Neural cell (in vitro differentiated cells): ENCODE measurements around the gene GLB1L. TPM values are rescaled to one million over a fixed set of nuclear protein-coding genes. Genes with fewer than 3 reads are reported as not detected.
"Not testable (repeated sequence)": the region's sequence is repeated elsewhere in the genome, so short reads cannot be mapped to it uniquely, and the experiment has no call there.

Source experiments
- H2AFZ ChIP-seq: fragments of 200-600, 300-800 bp; sonication (generic), shearing (Covaris generic); 2 replicates; pipeline ENCODE4 v1.6.0; 2014; ENCODE audit warnings: low read depth, mild to moderate bottlenecking, antibody characterized with exemption, low read length, moderate library complexity
- H3F3A ChIP-seq: fragments of 200-600 bp; shearing (Covaris generic); 2 replicates; pipeline ENCODE4 v1.6.1; 2016; ENCODE audit warnings: mild to moderate bottlenecking, moderate library complexity, mixed read lengths, antibody characterized with exemption, low read length; ENCODE audit not compliant: insufficient read depth, poor library complexity, severe bottlenecking
- H3K27ac ChIP-seq: fragments of 200-600, 300-800 bp; sonication (generic), shearing (Covaris generic); 2 replicates; pipeline ENCODE4 v1.5.1; 2014; ENCODE audit warnings: mild to moderate bottlenecking, low read length, moderate library complexity
- H3K27me3 ChIP-seq: fragments of 300-800, 200-600 bp; sonication (generic), shearing (Covaris generic); 2 replicates; pipeline ENCODE4 v1.6.0; 2014; ENCODE audit warnings: mild to moderate bottlenecking, low read depth, low read length, moderate library complexity; ENCODE audit not compliant: insufficient read depth
- H3K36me3 ChIP-seq: fragments of 300-800, 200-600 bp; sonication (generic), shearing (Covaris generic); 2 replicates; pipeline ENCODE4 v1.5.1; 2014; ENCODE audit warnings: mild to moderate bottlenecking, antibody characterized with exemption, low read length, moderate library complexity; ENCODE audit not compliant: insufficient read depth
- H3K4me2 ChIP-seq: fragments of 300-800, 200-600 bp; sonication (generic), shearing (Covaris generic); 2 replicates; pipeline ENCODE4 v1.6.0; 2014; ENCODE audit warnings: mild to moderate bottlenecking, low read length
- H3K4me3 ChIP-seq: fragments of 300-800, 200-600 bp; sonication (generic), shearing (Covaris generic); 2 replicates; pipeline ENCODE4 v1.5.1; 2014; ENCODE audit warnings: mild to moderate bottlenecking, low read length, moderate library complexity
- H3K79me2 ChIP-seq: fragments of 200-600 bp; shearing (Covaris generic); replicated peaks from 2 replicates; pipeline ENCODE4 v1.6.0; 2014; ENCODE audit warnings: mild to moderate bottlenecking, low read length, moderate library complexity; ENCODE audit not compliant: insufficient read depth
- H3K9ac ChIP-seq: fragments of 300-800, 200-600 bp; sonication (generic), shearing (Covaris generic); 2 replicates; pipeline ENCODE4 v1.6.1; 2016; ENCODE audit warnings: mild to moderate bottlenecking, low read length, mixed read lengths
- H3K9me2 ChIP-seq: fragments of 200-600 bp; shearing (Covaris generic); 2 replicates; pipeline ENCODE4 v1.6.1; 2016; ENCODE audit warnings: mild to moderate bottlenecking, low read length, mixed read lengths; ENCODE audit not compliant: insufficient read depth
- H3K9me3 ChIP-seq: fragments of 200-600, 300-800 bp; sonication (generic), shearing (Covaris generic); 2 replicates; pipeline ENCODE4 v1.6.1; 2016; ENCODE audit warnings: mild to moderate bottlenecking, mixed run types, low read length, moderate library complexity, mixed read lengths
- H4K20me1 ChIP-seq: fragments of 200-600 bp; shearing (Covaris generic); 2 replicates; pipeline ENCODE4 v1.6.1; 2016; ENCODE audit warnings: mild to moderate bottlenecking, mixed run types; ENCODE audit not compliant: insufficient read depth
- EP300 ChIP-seq: fragments of 450-650 bp; conservative IDR thresholded peaks from 2 replicates; pipeline ENCODE4 v1.6.1; 2014; ENCODE audit warnings: antibody characterized with exemption, mild to moderate bottlenecking, moderate library complexity; ENCODE audit not compliant: poor library complexity, severe bottlenecking
- EZH2 ChIP-seq: fragments of 200-600, 300-800 bp; shearing (Covaris generic), sonication (generic); IDR thresholded peaks from 2 replicates; pipeline ENCODE4 v1.6.1; 2014; ENCODE audit warnings: antibody characterized with exemption, low read length, borderline replicate concordance, mild to moderate bottlenecking; ENCODE audit not compliant: insufficient read depth, poor library complexity, severe bottlenecking
- MXI1 ChIP-seq: fragments of 450-650 bp; conservative IDR thresholded peaks from 2 replicates; pipeline ENCODE4 v1.6.1; 2014; ENCODE audit warnings: antibody characterized with exemption, mild to moderate bottlenecking; ENCODE audit not compliant: poor library complexity, severe bottlenecking
- POLR2AphosphoS5 ChIP-seq: IDR thresholded peaks from 2 replicates; pipeline ENCODE4 v1.6.1; 2012
- RAD21 ChIP-seq: fragments of 450-650 bp; conservative IDR thresholded peaks from 2 replicates; pipeline ENCODE4 v1.6.1; 2014; ENCODE audit warnings: antibody characterized with exemption, mild to moderate bottlenecking, moderate library complexity
- SMC3 ChIP-seq: fragments of 450-650 bp; conservative IDR thresholded peaks from 2 replicates; pipeline ENCODE4 v1.6.1; 2014; ENCODE audit warnings: antibody characterized with exemption, mild to moderate bottlenecking, moderate library complexity; ENCODE audit not compliant: poor library complexity
- TAF1 ChIP-seq: IDR thresholded peaks from 2 replicates; pipeline ENCODE4 v1.6.1; 2012; ENCODE audit warnings: low read depth
- polyA plus RNA-seq: library from polyadenylated mRNA; depleted of rRNA; stranded (reverse); fragments of >200 nt; gene quantifications from 2 replicates; pipeline ENCODE4 v1.2.3, GENCODE V29; 2014
- TF ChIP-seq, protein P1 (sequence below): IDR thresholded peaks from 2 replicates; pipeline ENCODE4 v1.6.1; 2012; ENCODE audit warnings: borderline replicate concordance
- TF ChIP-seq, protein P2 (sequence below): fragments of 450-650 bp; IDR thresholded peaks from 2 replicates; pipeline ENCODE4 v1.5.1; 2014; ENCODE audit warnings: antibody characterized with exemption, mild to moderate bottlenecking, moderate library complexity; ENCODE audit not compliant: poor library complexity, severe bottlenecking

The GLB1L gene
- polyA plus RNA-seq, 1 donor from 2014 or later, result 12.9 TPM

DNA sequence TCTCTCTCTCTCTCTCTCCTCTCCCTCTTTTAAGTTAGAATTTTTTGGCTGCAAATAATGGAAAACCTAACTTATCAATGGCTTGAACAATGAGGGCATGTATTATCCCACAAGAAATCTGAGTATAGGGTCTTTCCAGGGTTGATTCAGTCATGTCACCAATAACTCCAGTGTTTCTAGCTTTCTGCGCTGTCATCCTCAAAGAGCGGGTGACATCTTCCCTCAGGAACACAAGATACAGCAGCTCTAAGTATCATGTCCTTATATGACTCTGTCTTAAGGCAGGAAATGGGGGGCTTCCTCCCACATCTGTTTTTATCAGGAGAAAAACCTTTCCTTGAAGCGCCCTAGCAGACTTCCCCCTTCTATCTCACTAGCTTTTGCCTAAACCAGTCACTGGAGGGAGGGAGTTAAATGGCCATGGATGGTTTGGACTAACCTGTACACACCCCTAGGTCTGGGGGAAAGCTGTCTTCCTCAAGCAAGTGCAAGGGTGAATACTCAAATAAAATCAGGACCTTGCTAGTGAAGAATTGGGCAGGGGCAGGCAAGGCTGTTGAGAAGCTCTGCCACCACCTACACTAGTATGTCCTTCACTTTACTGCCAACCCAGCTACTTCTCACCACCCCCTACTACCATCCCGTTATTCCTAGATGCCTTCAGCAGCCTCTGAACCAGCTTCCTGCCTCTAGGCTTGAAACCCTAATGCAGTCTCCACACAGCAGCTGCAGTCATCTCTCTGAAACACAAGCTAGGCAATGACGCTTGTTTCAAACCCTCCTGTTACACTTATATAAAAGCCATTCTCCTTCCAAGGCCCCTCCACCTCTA lies 16.0 kb upstream of the GLB1L start:
- Histone ChIP-seq H3K9me2 (no peaks in the 10 kb centered on the region), H3K9ac (no peak overlapping the region), H4K20me1 (no peaks in the 10 kb centered on the region), H3K9me3 (no peaks in the 10 kb centered on the region), H3K27ac (no peak overlapping the region), H3K4me2 (no peak overlapping the region), H3F3A (no peaks in the 10 kb centered on the region), H3K79me2 (no peaks in the 10 kb centered on the region), H3K36me3 (no peaks in the 10 kb centered on the region), H3K27me3 (peaks cover 46% of the 10 kb centered on the region), H2AFZ (no peak overlapping the region), H3K4me3 (no peak overlapping the region)
- TF ChIP-seq EP300, result no peak
- TF ChIP-seq SMC3, result no peak
- TF ChIP-seq, protein P1, sequence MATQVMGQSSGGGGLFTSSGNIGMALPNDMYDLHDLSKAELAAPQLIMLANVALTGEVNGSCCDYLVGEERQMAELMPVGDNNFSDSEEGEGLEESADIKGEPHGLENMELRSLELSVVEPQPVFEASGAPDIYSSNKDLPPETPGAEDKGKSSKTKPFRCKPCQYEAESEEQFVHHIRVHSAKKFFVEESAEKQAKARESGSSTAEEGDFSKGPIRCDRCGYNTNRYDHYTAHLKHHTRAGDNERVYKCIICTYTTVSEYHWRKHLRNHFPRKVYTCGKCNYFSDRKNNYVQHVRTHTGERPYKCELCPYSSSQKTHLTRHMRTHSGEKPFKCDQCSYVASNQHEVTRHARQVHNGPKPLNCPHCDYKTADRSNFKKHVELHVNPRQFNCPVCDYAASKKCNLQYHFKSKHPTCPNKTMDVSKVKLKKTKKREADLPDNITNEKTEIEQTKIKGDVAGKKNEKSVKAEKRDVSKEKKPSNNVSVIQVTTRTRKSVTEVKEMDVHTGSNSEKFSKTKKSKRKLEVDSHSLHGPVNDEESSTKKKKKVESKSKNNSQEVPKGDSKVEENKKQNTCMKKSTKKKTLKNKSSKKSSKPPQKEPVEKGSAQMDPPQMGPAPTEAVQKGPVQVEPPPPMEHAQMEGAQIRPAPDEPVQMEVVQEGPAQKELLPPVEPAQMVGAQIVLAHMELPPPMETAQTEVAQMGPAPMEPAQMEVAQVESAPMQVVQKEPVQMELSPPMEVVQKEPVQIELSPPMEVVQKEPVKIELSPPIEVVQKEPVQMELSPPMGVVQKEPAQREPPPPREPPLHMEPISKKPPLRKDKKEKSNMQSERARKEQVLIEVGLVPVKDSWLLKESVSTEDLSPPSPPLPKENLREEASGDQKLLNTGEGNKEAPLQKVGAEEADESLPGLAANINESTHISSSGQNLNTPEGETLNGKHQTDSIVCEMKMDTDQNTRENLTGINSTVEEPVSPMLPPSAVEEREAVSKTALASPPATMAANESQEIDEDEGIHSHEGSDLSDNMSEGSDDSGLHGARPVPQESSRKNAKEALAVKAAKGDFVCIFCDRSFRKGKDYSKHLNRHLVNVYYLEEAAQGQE, result no peak
- no peak for TF ChIP-seq EZH2
- no peak for TF ChIP-seq RAD21
- no peak for TF ChIP-seq MXI1
- TF ChIP-seq, protein P2, sequence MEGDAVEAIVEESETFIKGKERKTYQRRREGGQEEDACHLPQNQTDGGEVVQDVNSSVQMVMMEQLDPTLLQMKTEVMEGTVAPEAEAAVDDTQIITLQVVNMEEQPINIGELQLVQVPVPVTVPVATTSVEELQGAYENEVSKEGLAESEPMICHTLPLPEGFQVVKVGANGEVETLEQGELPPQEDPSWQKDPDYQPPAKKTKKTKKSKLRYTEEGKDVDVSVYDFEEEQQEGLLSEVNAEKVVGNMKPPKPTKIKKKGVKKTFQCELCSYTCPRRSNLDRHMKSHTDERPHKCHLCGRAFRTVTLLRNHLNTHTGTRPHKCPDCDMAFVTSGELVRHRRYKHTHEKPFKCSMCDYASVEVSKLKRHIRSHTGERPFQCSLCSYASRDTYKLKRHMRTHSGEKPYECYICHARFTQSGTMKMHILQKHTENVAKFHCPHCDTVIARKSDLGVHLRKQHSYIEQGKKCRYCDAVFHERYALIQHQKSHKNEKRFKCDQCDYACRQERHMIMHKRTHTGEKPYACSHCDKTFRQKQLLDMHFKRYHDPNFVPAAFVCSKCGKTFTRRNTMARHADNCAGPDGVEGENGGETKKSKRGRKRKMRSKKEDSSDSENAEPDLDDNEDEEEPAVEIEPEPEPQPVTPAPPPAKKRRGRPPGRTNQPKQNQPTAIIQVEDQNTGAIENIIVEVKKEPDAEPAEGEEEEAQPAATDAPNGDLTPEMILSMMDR, result no peak
- no peak for TF ChIP-seq TAF1
- no peak for TF ChIP-seq POLR2AphosphoS5

DNA sequence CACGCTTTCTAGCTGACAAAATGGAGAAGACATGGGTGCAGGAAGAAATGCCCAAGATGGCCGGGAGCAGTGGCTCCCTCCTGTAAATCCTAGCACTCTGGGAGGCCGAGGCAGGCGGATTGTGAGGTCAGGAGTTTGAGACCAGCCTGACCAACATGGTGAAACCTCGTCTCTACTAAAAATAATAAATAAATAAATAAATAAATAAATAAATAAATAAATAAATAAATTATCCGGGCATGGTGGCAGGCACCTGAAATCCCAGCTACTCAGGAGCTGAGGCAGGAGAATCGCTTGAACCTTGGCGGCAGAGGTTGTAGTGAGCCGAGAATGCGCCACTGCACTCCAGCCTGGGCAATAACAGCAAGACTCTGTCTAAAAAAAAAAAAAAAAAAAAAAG lies 13.7 kb upstream of the GLB1L start:
- H3K79me2 ChIP-seq, H3K4me2 ChIP-seq, H3K4me3 ChIP-seq, H3K9me2 ChIP-seq, H3K27ac ChIP-seq, H2AFZ ChIP-seq, H3K36me3 ChIP-seq, H3K9ac ChIP-seq, H3K9me3 ChIP-seq, H3F3A ChIP-seq, H4K20me1 ChIP-seq: not testable (repeated sequence)
- peaks cover 69% of the 10 kb centered on the region for H3K27me3 ChIP-seq
